Gastrocnemius medialis (tissue), 4 donors: Measurements from ENCODE around the gene DVL1. TPM values are rescaled to one million over a fixed set of nuclear protein-coding genes. Genes with fewer than 3 reads are reported as not detected.

Experiments
- ATAC-seq, 2 donors: fragments of 150-250 bp; one replicate each; pipeline ENCODE4 v1.9.1; 2016
- DNase-seq, 2 donors: peaks; one replicate each; pipeline ENCODE4 v3.0.0-alpha.2; 2019
- H3K27ac ChIP-seq, 4 donors: fragments of 200-600 bp; sonication (generic); 1 replicate in 1 of 4; 2 replicates in 3 of 4; pipeline ENCODE4 v1.5.1; 2016 to 2018; ENCODE audit warnings: mild to moderate bottlenecking in 2 of 4, moderate library complexity in 1 of 4
- H3K27me3 ChIP-seq, 3 donors: fragments of 200-600 bp; sonication (generic) in 2 of 3; 1 replicate in 1 of 3; 2 replicates in 2 of 3; pipeline versions ENCODE4 v1.5.1 to v1.6.0; 2016 to 2019; ENCODE audit warnings: mild to moderate bottlenecking in 1 of 3, moderate library complexity in 1 of 3
- H3K36me3 ChIP-seq, 2 donors: fragments of 200-600 bp; sonication (generic) in 1 of 2; one replicate each; pipeline ENCODE4 v1.5.1; 2017 to 2018
- H3K4me1 ChIP-seq, 2 donors: fragments of 200-600 bp; sonication (generic) in 1 of 2; one replicate each; pipeline ENCODE4 v1.5.1; 2016 to 2017; ENCODE audit warnings: mild to moderate bottlenecking in 2 of 2
- H3K4me3 ChIP-seq, 4 donors: fragments of 200-600 bp; sonication (generic) in 3 of 4; 1 replicate in 1 of 4; 2 replicates in 3 of 4; pipeline ENCODE4 v1.5.1; 2016 to 2019; ENCODE audit warnings: mild to moderate bottlenecking in 2 of 4
- H3K9me3 ChIP-seq, 3 donors: fragments of 200-600 bp; sonication (generic) in 2 of 3; 1 replicate in 1 of 3; 2 replicates in 2 of 3; pipeline ENCODE4 v1.5.1; 2016 to 2019
- CTCF ChIP-seq, 5 experiments: fragments of 450-650 bp in 3 of 5; fragments of 200-600 bp in 2 of 5; sonication (generic) in 2 of 5; IDR thresholded peaks in 4 of 5; conservative IDR thresholded peaks in 1 of 5; 1 replicate in 4 of 5; 2 replicates in 1 of 5; pipeline ENCODE4 v1.5.1; 2016 to 2019; ENCODE audit warnings: antibody characterized with exemption in 5 of 5, mild to moderate bottlenecking in 3 of 5, moderate library complexity in 3 of 5
- POLR2A ChIP-seq, 2 donors: fragments of 450-650 bp; IDR thresholded peaks; one replicate each; pipeline ENCODE4 v1.6.1; 2017; ENCODE audit warnings: antibody characterized with exemption in 2 of 2, mild to moderate bottlenecking in 2 of 2, moderate library complexity in 2 of 2
- in situ Hi-C, 4 donors: fragments of 200-750 bp; cut with MboI; loops; one replicate each; pipeline versions ENCODE4 v1.15.0 to v1.8.0; 2017; ENCODE audit warnings: low sequenced_read_pairs in 4 of 4
- intact Hi-C: fragments of 100-400 bp; cut with DNase I; formaldehyde crosslinking; loops from one replicate; pipeline ENCODE4 v1.15.1; 2023; ENCODE audit warnings: low total_unique reads
- total RNA-seq, 4 donors: library from RNA; depleted of rRNA; stranded (reverse); fragments of >200 nt; gene quantifications; one replicate each; pipeline versions ENCODE4 v1.1.0 to v1.2.3, GENCODE V29; 2016

The DVL1 gene
- total RNA-seq, 4 donors from 2014 or later = 196 to 311 (median 258) TPM

- TF ChIP-seq POLR2A (IDR thresholded peaks at IDR 0.05) = no peak
- no peak for TF ChIP-seq CTCF (IDR thresholded peaks at IDR 0.05 in 4 of 5, conservative IDR thresholded peaks at IDR 0.05 in 1 of 5)
- Histone ChIP-seq H3K4me3 (peak overlapping the region; percentile 80 to 95 (median 94)), H3K36me3 (peaks cover 0 to 11% of the 10 kb centered on the region in 2 donors), H3K4me1 (peaks cover 28 to 38% of the 10 kb centered on the region in 2 donors), H3K9me3 (no peaks in the 10 kb centered on the region), H3K27me3 (no peaks in the 10 kb centered on the region), H3K27ac (peak overlapping the region; percentile 83 to 96 (median 94))
- in situ Hi-C loops (no loop called here), intact Hi-C loops (loop anchor here (10.0 kb wide), 1 partner anchor 130 kb away; no protein-coding TSS in a partner anchor)
- DNase-seq (peak in 1 of 2 donors; percentile 37), ATAC-seq (peak in 1 of 2 donors; percentile 6)
Observed at GRCh38 chr1:1374589-1374928, 25.3 kb upstream of the DVL1 start.

- H3K27ac ChIP-seq = peak overlapping the region; percentile 83 to 96 (median 94)
- ATAC-seq (no peak), DNase-seq (no peak)
- no peaks in the 10 kb centered on the region for H3K9me3 ChIP-seq
- no peak for TF ChIP-seq CTCF (IDR thresholded peaks at IDR 0.05 in 4 of 5, conservative IDR thresholded peaks at IDR 0.05 in 1 of 5)
- no peak for TF ChIP-seq POLR2A (IDR thresholded peaks at IDR 0.05)
- no peaks in the 10 kb centered on the region for H3K27me3 ChIP-seq
- in situ Hi-C loops (no loop called here), intact Hi-C loops (loop anchor here (10.0 kb wide), 1 partner anchor 131 kb away; no protein-coding TSS in a partner anchor)
- H3K36me3 ChIP-seq = peaks cover 0 to 11% of the 10 kb centered on the region in 2 donors
- peak overlapping the region; percentile 80 to 95 (median 94) for H3K4me3 ChIP-seq
- peaks cover 28 to 38% of the 10 kb centered on the region in 2 donors for H3K4me1 ChIP-seq
Observed at GRCh38 chr1:1373815-1374588, 24.8 kb upstream of the DVL1 start.

- no peaks in the 10 kb centered on the region for H3K9me3 ChIP-seq
- H3K27me3 ChIP-seq = no peaks in the 10 kb centered on the region
- no peak for ATAC-seq
- intact Hi-C loops = loop anchor here (10.0 kb wide), 1 partner anchor 132 kb away; no protein-coding TSS in a partner anchor
- no peak for DNase-seq
- H3K27ac ChIP-seq = peak overlapping the region in 1 of 4 donors; percentile 96
- peak overlapping the region in 1 of 4 donors; percentile 95 for H3K4me3 ChIP-seq
- in situ Hi-C loops = no loop called here
- TF ChIP-seq POLR2A (IDR thresholded peaks at IDR 0.05) = no peak
- TF ChIP-seq CTCF (IDR thresholded peaks at IDR 0.05 in 4 of 5, conservative IDR thresholded peaks at IDR 0.05 in 1 of 5) = no peak
- H3K4me1 ChIP-seq = peaks cover 28 to 38% of the 10 kb centered on the region in 2 donors
- H3K36me3 ChIP-seq = peaks cover 0 to 11% of the 10 kb centered on the region in 2 donors
Observed at GRCh38 chr1:1373051-1373814, 24.0 kb upstream of the DVL1 start.

- in situ Hi-C loops (no loop called here), intact Hi-C loops (loop anchor here (1.0 to 10.0 kb wide), 2 partner anchors 18 to 133 kb away; no protein-coding TSS in a partner anchor)
- H3K27me3 ChIP-seq = no peaks in the 10 kb centered on the region
- peaks cover 28 to 38% of the 10 kb centered on the region in 2 donors for H3K4me1 ChIP-seq
- H3K36me3 ChIP-seq = peaks cover 0 to 11% of the 10 kb centered on the region in 2 donors
- no peak overlapping the region for H3K4me3 ChIP-seq
- ATAC-seq (peak in 1 of 2 donors; percentile 17), DNase-seq (peak in 1 of 2 donors; percentile 63)
- peak overlapping the region; percentile 5 to 51 (median 38) for H3K27ac ChIP-seq
- no peaks in the 10 kb centered on the region for H3K9me3 ChIP-seq
- TF ChIP-seq CTCF (IDR thresholded peaks at IDR 0.05 in 4 of 5, conservative IDR thresholded peaks at IDR 0.05 in 1 of 5) = peak; percentile 89 to 97 (median 94)
- TF ChIP-seq POLR2A (IDR thresholded peaks at IDR 0.05) = no peak
Observed at GRCh38 chr1:1371746-1372711, 22.8 kb upstream of the DVL1 start.
